WI38 (cell line): ENCODE measurements around the gene RASAL2.

Source experiments
- H3K4me3 ChIP-seq: 2 replicates; pipeline ENCODE4 v1.5.1; 2011; ENCODE audit warnings: low read depth, mild to moderate bottlenecking, control low read depth, low read length
- TF ChIP-seq, protein P1 (sequence below): IDR thresholded peaks from 2 replicates; pipeline ENCODE4 v1.5.1; 2012; ENCODE audit warnings: low read depth, mild to moderate bottlenecking, control low read depth, low read length

Gene RASAL2

GRCh38 chr1:178367151-178367550 is 273.2 kb downstream of the RASAL2 start:
- no peak overlapping the region for H3K4me3 ChIP-seq
- TF ChIP-seq, protein P1, sequence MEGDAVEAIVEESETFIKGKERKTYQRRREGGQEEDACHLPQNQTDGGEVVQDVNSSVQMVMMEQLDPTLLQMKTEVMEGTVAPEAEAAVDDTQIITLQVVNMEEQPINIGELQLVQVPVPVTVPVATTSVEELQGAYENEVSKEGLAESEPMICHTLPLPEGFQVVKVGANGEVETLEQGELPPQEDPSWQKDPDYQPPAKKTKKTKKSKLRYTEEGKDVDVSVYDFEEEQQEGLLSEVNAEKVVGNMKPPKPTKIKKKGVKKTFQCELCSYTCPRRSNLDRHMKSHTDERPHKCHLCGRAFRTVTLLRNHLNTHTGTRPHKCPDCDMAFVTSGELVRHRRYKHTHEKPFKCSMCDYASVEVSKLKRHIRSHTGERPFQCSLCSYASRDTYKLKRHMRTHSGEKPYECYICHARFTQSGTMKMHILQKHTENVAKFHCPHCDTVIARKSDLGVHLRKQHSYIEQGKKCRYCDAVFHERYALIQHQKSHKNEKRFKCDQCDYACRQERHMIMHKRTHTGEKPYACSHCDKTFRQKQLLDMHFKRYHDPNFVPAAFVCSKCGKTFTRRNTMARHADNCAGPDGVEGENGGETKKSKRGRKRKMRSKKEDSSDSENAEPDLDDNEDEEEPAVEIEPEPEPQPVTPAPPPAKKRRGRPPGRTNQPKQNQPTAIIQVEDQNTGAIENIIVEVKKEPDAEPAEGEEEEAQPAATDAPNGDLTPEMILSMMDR: no peak

DNA sequence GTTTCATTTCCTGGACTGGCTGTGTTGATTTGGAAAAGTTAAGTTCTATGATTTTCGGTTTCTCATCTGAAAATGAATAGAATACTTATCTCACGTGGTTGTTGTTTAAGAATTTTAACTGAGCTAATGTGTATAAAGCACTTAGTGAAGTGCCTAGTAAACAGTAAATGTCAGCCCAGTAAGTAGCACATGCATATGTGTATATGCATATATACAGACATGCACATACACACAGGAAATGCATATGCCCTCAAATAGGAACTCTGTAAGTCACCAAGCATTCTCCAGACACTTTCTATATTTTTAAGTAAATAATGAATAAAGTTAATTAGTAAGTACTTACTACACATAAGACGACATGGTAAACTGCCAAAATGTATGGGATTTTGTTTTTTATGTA is 274.3 kb downstream of the RASAL2 start:
- no peak overlapping the region for H3K4me3 ChIP-seq
- TF ChIP-seq, protein P1: no peak

- peak overlapping the region; percentile 44 for H3K4me3 ChIP-seq
- TF ChIP-seq, protein P1: no peak
Observed at GRCh38 chr1:178371235-178371634, 277.3 kb downstream of the RASAL2 start.

GRCh38 chr1:178371933-178372388 is 278.1 kb downstream of the RASAL2 start:
- H3K4me3 ChIP-seq: peak overlapping the region; percentile 44
- TF ChIP-seq, protein P1: no peak

DNA sequence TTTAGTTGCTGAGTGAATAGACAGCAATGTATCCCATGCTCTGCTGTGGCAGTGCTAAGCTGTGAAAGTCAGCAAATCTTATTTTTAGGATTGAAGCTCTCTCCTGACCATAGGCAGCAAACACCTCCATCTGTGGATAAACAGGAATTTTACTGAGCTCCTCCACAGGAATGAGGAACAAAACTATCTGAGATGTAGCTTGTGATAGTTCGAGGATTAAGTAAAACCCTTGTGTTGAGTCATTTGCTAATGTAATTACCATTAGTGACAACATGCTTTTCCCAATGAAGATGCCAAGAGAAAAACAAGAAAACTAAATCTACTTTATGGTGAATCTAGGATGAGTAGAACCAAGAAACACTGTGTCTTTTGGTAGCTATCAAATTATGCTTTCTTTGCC is 280.1 kb downstream of the RASAL2 start:
- TF ChIP-seq, protein P1: no peak
- H3K4me3 ChIP-seq: no peak overlapping the region

- no peak overlapping the region for H3K4me3 ChIP-seq
- TF ChIP-seq, protein P1: no peak
Observed at GRCh38 chr1:178376008-178376407, 282.1 kb downstream of the RASAL2 start.

GRCh38 chr1:178379807-178380206 is 285.9 kb downstream of the RASAL2 start:
- TF ChIP-seq, protein P1: no peak
- H3K4me3 ChIP-seq: no peak overlapping the region
